Measurements from ENCODE around the gene NUTF2.

The NUTF2 gene

DNA sequence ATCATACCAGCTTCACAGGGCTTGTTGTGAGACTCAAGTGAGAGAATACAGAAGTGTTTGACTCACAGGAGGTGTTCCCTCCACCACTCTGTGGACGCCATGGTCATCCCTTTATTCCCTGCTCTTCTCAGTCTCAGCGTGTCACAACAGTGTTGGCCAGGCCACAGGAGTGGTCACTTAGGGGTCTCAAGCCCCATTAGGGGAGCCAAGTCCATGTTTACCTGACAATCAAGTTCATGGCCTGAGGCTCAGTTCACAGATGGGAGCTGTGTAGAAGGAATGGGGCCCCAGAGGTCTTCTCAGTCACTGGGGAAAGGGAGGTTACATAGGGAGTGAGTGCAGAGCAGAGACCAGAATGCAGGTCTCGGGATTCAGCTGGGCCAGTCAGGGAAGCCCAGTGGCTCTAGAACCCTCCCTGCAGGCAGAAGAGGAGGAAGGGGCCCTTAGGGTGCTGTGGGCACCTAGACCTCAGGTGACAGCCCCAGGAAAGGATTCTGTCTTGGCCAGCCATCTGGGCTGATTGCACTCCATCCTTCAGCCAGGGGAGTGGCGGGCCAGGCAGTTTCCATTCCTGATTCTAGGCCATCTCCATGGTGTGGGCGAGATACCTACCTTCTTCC lies 10.3 kb downstream of the NUTF2 start:
- TF ChIP-seq, protein P1, sequence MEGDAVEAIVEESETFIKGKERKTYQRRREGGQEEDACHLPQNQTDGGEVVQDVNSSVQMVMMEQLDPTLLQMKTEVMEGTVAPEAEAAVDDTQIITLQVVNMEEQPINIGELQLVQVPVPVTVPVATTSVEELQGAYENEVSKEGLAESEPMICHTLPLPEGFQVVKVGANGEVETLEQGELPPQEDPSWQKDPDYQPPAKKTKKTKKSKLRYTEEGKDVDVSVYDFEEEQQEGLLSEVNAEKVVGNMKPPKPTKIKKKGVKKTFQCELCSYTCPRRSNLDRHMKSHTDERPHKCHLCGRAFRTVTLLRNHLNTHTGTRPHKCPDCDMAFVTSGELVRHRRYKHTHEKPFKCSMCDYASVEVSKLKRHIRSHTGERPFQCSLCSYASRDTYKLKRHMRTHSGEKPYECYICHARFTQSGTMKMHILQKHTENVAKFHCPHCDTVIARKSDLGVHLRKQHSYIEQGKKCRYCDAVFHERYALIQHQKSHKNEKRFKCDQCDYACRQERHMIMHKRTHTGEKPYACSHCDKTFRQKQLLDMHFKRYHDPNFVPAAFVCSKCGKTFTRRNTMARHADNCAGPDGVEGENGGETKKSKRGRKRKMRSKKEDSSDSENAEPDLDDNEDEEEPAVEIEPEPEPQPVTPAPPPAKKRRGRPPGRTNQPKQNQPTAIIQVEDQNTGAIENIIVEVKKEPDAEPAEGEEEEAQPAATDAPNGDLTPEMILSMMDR (IDR thresholded peaks at IDR 0.05; ENCODE audit: insufficient read depth, low read length, poor library complexity, severe bottlenecking): no peak
- no peak overlapping the region for H3K4me3 ChIP-seq (replicated peaks; ENCODE audit: low read depth, low read length)
- no peaks in the 10 kb centered on the region for H3K27me3 ChIP-seq (replicated peaks; ENCODE audit: control insufficient read depth, insufficient read depth, low read length)
- H3K36me3 ChIP-seq (ENCODE audit: control insufficient read depth, insufficient read depth, low read length): peaks cover 3% of the 10 kb centered on the region; the same call in 1 of the 2 replicates
- no peak for DNase-seq (ENCODE audit: extremely low read depth, insufficient read length)

DNA sequence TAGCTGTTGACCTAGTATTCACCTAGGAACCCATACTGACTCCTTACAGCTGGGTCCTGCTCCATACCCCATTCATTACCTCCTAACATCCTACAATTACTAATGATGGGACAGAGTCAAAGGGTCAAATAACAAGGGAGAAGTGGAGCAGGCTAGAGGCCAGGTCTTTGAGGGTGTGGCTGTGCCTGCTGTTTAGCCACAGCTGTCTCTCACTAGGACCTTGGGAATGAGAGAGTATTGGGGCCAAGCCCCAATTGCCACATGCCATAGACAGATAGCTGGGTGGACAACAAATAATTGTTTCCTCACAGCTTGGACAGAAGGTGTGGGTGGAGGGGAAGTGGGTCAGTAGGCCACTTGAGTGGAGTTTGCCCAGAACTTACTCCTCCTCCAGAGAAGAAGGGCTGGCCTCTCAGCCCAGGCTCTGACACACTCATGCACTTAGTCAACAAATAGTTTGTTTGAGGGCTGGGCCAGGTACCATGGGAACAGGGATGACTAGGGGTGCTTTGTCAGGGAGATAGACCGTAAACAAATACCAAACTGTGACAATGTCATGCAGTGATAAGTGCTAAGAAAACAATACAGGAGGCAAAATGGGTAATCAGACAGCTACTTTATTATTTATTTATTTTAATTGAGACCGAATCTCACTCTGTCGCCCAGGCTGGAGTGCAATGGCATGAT lies 11.0 kb downstream of the NUTF2 start:
- Histone ChIP-seq H3K36me3 (ENCODE audit: control insufficient read depth, insufficient read depth, low read length) (peaks cover 3% of the 10 kb centered on the region; the same call in 1 of the 2 replicates), H3K27me3 (replicated peaks; ENCODE audit: control insufficient read depth, insufficient read depth, low read length) (no peaks in the 10 kb centered on the region), H3K4me3 (replicated peaks; ENCODE audit: low read depth, low read length) (no peak overlapping the region)
- DNase-seq (ENCODE audit: extremely low read depth, insufficient read length): no peak
- TF ChIP-seq, protein P1 (IDR thresholded peaks at IDR 0.05; ENCODE audit: insufficient read depth, low read length, poor library complexity, severe bottlenecking): no peak

DNA sequence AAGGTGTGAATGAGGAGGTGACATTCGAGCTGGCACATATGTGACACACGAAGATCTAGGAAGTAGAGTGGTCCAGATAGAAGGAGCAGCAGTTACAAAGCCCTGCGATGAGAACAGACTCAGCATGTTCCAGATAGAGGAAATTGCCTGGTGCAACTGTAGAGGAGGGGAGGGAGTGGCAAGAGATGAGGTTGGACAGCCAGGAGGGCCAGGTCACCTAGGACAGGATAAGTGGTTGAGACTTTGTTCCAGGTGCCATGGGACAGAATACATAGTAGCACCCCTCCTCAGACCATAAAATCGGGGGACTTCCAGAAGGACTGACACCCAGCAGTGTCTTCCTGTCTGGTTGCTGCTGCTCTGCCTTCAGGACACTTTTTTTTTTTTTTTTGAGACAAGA lies 11.8 kb downstream of the NUTF2 start:
- TF ChIP-seq, protein P1 (IDR thresholded peaks at IDR 0.05; ENCODE audit: insufficient read depth, low read length, poor library complexity, severe bottlenecking): no peak
- no peak for DNase-seq (ENCODE audit: extremely low read depth, insufficient read length)
- Histone ChIP-seq H3K4me3 (replicated peaks; ENCODE audit: low read depth, low read length) (no peak overlapping the region), H3K36me3 (ENCODE audit: control insufficient read depth, insufficient read depth, low read length) (peaks cover 5% of the 10 kb centered on the region), H3K27me3 (replicated peaks; ENCODE audit: control insufficient read depth, insufficient read depth, low read length) (no peaks in the 10 kb centered on the region)

DNA sequence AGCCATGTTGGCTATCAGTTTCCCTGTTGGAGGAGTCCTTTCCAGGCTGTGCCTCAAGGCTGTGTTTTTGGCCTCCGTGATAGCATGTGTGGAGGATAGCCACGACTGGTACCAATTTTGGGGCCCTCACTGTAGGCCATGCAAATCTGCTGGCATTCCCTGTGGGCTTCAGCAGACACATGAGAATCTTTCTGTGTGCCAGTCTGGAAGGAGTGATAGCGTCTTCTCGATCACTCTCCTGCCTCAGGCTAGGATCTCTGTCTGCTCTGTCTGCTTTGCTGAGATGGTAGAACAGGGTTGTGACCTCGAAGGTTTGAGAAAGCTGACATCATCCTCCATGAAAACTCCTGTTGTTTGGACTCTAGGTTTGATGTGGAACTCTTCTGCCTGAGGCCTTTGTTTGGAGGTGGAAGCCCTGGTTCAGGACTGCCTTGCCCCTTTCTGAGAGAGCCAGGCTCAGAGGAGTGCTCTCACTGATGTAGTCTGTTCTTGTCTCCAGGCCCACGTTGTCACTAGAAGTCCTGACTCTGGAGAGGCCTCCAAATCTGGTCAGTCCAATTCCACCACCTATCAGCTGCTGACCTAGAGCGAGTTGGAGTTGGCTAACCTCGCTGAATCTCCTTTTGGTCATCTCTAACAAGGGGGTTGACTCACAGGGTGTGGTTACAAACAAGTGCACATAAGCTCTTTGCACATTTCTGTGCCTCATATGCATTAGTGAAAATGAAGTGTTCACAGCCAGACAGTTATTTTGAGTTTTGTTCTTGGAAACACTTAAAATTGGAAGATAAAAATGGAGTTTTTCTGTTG lies 14.1 kb downstream of the NUTF2 start:
- Histone ChIP-seq H3K36me3 (ENCODE audit: control insufficient read depth, insufficient read depth, low read length) (peaks cover 5% of the 10 kb centered on the region), H3K4me3 (replicated peaks; ENCODE audit: low read depth, low read length) (no peak overlapping the region), H3K27me3 (replicated peaks; ENCODE audit: control insufficient read depth, insufficient read depth, low read length) (no peaks in the 10 kb centered on the region)
- DNase-seq (ENCODE audit: extremely low read depth, insufficient read length): no peak
- TF ChIP-seq, protein P1 (IDR thresholded peaks at IDR 0.05; ENCODE audit: insufficient read depth, low read length, poor library complexity, severe bottlenecking): no peak

DNA sequence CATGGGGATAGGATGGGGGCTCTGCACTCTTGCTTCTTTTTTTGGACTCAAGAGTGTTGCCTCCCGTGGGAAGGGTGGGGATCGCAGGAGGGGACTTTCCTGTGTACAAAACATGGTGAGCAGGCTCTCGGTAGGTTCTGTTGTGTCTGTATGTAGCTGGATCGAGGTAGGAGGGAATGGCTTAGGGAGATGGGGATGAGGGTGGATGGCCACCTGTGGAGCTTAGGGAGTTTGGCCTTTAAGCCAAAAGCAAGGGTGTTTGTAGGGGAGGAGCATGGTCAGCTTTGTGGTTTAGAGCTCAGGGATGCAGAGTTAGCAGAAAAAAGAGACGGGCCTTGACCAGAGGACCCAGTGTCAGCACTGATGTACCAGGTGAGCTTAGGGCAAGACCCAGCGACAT lies 15.1 kb downstream of the NUTF2 start:
- peaks cover 7% of the 10 kb centered on the region for H3K36me3 ChIP-seq (ENCODE audit: control insufficient read depth, insufficient read depth, low read length)
- TF ChIP-seq, protein P1 (IDR thresholded peaks at IDR 0.05; ENCODE audit: insufficient read depth, low read length, poor library complexity, severe bottlenecking): no peak
- DNase-seq (ENCODE audit: extremely low read depth, insufficient read length): no peak
- H3K27me3 ChIP-seq (replicated peaks; ENCODE audit: control insufficient read depth, insufficient read depth, low read length): no peaks in the 10 kb centered on the region
- H3K4me3 ChIP-seq (replicated peaks; ENCODE audit: low read depth, low read length): no peak overlapping the region
